Head of caudate nucleus (tissue), 42 donors: ENCODE data around the gene NDST1.

Experiments
- DNase-seq, 42 donors: peaks; one replicate each; pipeline versions ENCODE4 v3.0.0 to v3.0.0-alpha.2; 2020 to 2021; ENCODE audit warnings: mixed read lengths in 7 of 42
- intact Hi-C: fragments of 100-400 bp; cut with DNase I; formaldehyde crosslinking; loops from one replicate; pipeline ENCODE4 v1.15.0; 2022

Gene NDST1

DNA sequence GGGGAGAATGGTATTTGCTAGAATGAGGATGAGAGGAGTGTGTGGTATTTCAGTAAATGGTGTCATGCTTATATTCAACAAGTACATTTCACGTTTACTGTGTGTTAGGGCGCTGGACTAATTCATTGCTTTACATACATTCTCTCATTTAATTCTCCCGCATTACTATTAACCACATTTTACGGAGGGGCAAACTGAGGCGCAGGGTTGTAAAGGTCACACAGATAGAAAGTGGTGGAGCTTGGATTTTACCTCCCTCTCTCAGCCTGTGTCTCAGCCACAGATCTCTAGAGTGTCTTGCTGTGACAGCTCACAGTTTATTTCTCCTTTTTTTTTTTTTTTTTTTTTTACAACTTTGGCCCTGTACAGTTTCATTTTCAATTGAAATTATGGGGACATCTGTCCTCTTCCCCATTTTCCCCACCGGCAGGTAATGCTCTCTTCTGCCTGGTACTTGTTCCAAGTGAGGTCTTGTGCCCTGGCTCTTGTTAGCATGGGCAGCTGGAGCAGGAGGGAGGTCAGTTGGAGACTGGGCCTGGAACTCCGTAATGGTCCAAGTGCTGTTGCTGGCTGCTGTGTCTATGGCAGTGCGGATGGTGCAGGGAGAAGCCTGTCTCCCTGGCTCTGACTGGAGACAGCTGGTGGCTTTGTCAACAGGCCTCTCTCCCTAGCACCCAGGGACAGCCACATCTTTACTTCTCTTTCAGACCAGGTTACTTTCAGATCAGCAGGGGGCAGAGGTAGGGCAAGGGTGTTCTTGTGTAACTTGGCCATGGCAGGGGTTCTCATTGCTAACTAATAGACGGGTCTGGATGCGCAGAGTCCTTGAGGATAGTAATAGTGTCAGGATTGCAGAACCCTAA is 20.5 kb upstream of the NDST1 start:
- DNase-seq = peak in 36 of 42 donors; percentile 16 to 81 (median 65)
- intact Hi-C loops = loop anchor here (5.0 kb wide), 2 partner anchors 35 kb away; no protein-coding TSS in a partner anchor

DNA sequence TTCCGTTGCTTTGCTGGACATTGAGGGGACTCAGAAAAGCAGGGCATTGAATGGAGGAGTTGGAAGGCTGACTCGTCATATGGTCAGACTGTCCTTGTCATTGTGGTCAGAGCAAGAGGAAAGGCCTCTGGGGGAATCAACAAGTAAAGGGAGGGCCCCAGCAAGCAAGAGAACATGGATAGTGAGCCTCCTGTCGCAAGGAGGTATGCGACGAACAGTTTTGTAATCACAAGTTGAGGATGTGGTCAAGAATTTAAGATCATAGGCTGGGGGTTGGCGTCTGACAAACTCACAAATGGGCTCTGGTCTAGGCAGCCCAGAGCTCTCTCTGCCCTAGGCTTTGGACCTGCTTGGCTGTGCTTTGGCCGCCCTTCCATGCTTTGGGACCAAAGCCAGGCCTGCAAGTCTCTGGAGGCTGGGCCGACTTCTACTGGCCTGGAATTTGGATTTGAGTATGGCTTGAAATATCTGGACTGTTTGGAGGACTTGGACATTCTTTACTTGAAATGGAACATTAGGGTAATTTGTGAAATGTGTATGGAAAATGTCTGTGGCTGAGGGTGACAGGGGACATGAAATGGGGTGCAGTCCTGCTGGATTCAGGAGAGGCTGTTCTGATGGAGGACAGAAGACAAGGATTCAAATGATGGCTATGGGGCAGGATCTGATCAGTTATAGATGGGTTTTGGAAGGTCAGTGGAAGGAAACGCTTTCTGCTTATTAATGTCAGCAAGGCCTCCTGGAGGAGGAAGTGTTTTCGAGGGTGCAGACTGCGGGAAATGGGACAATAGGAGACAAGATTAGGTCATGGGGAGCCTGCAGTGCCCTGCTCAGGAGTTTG is 19.2 kb upstream of the NDST1 start:
- intact Hi-C loops = loop anchor here (5.0 kb wide), 2 partner anchors 34 to 36 kb away; no protein-coding TSS in a partner anchor
- DNase-seq = peak in 32 of 42 donors; percentile 39 to 85 (median 64)

DNA sequence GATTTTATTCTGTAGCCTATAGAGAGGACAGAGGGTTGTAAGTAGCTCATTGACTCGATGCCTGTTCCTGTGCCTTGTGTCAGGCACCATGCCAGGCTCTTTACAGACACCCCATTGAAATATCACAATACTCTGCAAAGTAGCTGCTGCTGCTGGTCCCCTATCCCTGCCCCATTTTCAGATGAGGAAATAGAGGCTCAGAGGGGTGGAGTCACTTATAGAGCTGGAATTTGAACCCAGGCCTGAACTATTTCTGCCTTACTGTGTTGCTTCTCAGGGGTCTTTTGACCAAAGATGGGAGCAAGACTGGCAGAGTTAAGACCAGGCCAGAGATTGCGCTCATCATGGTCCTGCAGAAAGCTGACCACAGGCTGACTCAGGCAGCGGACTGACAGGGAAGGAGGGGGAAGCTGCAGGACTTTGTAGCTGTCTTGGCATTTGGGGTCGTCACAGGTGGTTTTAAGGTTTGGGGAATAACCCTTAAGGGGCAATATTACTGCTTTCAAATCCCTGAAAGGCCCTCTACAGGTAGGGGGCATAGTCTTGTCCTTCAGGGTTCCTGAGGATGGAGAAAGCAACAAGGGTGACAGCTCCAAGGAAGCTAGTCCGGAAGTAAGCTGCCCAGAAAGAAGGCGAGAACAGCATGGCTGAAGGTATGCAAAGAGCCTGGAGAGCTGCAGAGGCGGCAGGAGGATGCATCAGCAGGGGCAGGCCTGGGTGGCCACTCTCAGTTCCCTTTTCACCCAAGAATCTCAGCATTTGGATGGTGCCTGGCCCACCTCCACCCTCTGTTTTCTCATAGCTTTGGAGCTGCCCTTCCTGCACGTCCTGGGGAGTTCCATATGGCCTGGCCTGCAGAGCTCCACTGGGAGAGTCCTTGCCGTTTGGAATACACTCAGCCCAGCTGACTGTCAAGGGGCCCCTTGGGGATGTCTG is 18.3 kb upstream of the NDST1 start:
- intact Hi-C loops = loop anchor here (5.0 kb wide), 2 partner anchors 33 to 37 kb away; no protein-coding TSS in a partner anchor
- peak in 33 of 42 donors; percentile 32 to 87 (median 66) for DNase-seq

DNA sequence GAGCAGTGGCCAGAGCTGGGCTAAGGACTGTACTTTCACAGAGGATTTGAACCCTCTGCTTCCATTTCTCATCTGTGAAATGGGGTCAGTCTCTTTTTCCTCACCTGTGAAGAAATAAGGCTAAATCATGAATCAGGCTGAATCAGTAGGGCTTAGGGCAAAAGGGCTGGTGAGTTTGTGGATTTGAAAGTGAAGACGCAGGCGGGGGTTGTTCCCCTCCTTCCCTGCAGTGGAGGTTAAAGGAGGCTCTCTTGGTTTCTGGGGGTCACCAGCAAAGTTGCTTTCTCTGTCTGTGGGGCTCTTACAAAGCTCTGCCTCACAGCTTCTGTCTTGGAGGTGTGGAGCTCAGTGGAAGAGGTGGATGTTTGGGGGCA is 17.6 kb upstream of the NDST1 start:
- DNase-seq = no peak
- intact Hi-C loops = no loop called here

DNA sequence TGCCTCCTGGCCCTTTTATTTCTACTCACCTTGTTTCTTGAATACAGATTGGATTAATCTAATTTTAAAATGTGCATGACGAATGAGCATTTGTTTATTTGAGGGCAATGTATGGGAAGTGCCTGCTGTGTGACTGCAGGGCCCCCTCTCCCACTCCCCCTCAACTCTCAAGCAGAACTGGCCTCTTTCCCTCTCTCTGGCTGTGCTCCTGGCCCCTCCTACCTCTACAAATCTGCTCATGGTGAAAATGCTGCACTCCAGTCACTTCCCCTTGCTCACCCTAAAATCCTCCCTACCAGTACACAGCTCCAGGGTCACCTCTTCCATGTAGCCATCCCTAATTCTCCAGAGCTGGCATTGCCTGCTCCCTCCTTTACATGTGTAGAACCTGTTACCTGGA is 17.2 kb upstream of the NDST1 start:
- intact Hi-C loops = no loop called here
- DNase-seq = peak in 1 of 42 donors; percentile 19

DNA sequence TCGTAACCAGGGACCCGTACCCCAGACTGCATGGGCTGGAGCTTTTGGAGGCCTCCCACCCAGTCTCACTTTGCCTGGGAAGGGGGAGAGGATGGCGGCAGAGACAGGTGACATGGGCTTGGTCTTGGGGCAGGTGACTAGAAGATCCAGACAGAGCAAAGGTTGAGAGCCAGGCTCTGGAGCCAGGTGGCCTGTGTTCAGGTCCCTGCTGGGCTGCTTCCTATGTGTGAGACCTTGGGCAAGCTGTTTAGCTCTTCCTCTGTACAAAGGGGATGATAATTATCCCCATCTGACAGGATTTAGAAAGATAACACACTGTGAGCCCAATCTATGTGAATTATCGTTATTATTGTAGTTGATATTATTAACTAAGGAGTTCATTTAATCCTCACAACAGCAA is 16.1 kb upstream of the NDST1 start:
- intact Hi-C loops = no loop called here
- DNase-seq = no peak

DNA sequence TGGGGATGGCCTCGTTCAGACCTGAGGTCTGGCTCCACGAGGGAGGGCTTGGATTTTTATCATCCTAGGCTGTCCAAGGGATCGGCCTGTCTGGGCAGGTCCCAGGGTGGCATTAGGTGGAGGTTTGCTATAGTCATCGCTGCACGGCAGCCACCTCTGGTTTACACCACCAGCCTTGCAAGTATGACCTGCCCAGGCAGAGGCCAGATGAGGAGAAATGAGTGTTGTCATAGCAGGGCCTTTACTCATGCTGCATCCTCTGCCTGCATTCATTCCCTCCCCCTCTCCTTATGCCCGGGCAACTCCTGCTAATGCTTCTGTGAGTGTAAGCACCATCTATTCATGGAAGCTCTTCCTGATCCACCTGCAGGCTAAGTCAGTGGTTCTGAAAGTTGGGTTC is 15.3 kb upstream of the NDST1 start:
- intact Hi-C loops = no loop called here
- DNase-seq = peak in 1 of 42 donors; percentile 25

DNA sequence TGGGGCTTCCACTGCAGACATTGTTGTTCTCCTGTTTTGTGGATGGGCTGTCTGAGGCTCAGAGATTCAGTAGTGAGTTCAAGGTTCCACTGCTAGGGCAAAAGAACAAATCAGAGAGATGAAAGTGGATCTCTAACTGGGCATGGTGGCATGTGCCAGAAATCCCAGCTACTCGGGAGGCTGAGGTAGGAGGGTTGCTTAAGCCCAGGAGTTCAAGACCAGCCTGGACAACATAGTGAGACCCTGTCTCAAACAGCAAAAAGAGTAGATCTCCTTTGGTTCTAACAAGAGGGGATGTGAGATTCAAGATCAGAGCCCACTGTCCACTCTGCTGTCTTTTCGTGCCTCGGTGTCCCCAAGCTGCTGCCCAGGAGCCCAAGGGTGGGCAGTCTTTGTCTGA is 11.8 kb upstream of the NDST1 start:
- intact Hi-C loops = no loop called here
- DNase-seq = no peak

DNA sequence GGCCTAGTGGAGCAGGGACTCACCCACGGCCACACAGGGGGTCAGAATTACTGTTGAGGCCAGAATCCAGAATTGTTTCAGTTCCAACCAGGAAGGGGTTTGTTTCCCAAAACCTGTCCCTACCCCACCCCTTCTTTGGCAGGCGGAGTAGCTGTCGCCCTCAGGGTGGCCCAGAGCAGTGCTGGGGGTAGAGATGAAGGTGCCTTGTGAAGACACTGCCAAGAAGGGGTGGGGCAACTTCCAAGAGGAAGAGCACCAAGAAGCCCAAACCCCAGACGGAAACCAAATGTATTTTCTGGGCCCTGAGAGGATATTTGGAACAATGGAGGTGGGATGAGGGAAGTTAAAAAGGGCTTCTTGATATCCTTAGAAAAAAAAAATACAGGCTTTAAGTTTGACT is 11.4 kb upstream of the NDST1 start:
- intact Hi-C loops = no loop called here
- no peak for DNase-seq

DNA sequence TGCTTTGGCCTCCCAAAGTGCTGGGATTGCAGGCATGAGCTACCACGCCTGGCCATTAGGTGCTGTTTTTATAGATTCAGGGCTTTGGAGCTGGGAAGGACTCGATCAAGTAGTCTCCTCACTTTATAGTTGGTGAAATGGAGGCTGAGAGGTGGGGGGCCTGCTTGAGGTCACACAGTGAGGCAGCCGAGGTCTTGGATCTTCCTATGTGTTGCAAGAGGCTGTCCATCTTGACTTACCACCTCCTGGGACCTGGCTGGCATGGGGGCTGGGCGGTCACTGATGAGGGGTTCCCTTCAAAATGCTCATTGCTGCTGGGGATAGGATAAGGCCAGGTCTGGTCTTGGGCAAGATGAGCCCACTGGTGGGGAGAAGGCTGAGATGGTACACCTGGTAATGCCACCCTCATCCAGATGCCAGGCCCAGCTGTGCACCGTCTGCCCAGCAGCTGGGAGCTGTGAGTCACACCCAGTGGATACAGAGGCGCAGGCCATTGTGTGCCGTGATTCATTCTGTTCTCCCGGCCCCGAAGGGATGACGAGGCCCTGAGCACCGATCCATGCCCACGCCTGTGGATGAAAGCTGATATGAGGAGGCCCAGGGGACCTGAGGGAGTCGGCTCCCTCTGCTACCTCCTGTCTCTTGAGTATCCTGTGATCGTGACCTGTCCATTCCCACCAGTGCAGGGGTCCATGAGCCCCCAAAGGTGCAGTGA is 10.5 kb upstream of the NDST1 start:
- DNase-seq = peak in 40 of 42 donors; percentile 50 to 91 (median 74)
- intact Hi-C loops = no loop called here

DNA sequence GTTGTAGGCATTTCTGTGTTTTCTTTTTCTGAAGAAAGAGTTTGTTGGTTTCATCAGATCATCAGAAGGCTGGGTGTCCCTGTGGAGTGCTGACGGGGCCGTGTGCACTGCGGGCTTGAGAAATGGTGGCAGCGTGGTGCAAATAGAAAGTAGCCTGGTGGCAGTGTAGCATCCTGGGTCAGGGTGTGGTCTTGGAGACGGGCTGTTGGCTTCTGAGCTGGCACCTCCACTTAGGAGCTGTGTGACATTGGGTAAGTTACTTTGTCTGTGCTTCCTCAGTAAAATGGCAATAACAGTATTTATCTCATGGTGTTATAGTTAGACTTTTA is 10.0 kb upstream of the NDST1 start:
- no peak for DNase-seq
- intact Hi-C loops = no loop called here

DNA sequence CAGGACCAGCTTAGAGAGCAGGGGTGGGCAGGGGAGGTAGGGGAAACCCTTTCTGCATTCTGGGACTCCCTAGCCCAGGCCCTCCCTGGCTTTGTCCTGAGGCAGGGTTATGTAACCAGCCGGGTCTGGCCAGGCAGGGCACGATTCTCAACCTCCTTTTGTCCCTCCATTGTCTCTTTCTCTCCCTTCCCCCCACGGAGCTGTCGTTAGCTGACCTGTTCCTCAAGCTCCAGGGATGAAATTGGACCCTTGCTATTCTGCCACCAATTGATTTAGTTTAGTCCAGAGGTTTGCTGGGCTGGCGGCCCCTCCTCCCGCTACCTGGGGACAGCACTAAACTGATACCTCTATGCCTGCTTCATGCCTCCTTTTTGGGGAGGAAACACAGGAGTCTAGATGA is 9.4 kb upstream of the NDST1 start:
- peak in 16 of 42 donors; percentile 32 to 81 (median 62) for DNase-seq
- intact Hi-C loops = no loop called here

DNA sequence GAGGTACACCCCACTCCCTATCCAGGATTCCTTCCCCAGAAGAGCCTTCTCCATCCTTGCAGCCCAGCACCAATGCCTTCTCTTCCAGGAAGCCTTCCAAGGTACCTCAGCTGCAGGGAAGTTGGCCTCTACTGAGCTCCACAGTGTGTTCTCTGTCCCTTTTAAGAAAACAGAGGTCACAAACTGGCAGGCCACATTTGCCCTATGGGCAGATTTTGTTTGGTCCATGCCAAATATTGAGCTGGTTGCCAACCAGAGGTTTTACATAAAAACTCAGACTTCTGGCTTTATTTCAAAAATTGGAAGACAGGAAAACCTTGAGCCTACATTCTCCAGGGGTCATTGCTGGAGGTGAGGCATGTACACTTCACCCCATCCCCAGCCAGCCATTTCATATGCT is 9.0 kb upstream of the NDST1 start:
- intact Hi-C loops = no loop called here
- DNase-seq = no peak

DNA sequence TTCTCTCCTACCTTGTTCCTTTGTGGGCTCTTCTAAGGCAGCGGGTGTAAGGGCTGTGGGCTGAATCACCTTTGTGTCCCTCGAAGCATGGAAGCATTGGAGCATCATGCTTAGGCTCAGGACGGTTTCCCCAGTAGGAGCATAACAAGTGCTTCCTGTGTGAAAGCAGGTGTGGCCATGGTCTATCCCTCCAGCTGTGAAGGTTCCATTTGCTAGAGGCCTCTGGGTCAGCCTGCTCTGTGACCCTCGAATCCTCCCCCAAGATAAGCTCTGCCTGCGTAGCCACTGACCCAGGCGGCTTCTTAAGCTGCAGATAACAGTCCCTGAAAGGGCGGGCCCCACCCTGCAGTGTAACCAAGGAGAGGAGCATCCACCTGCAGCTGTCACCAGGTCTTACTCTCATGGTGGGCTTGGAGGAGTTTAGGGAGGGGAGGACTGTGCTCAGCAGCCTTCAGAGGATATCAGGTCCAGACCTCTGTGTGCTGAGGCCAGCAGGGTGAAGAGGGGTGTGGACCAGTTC is 8.4 kb upstream of the NDST1 start:
- intact Hi-C loops = no loop called here
- DNase-seq = no peak

DNA sequence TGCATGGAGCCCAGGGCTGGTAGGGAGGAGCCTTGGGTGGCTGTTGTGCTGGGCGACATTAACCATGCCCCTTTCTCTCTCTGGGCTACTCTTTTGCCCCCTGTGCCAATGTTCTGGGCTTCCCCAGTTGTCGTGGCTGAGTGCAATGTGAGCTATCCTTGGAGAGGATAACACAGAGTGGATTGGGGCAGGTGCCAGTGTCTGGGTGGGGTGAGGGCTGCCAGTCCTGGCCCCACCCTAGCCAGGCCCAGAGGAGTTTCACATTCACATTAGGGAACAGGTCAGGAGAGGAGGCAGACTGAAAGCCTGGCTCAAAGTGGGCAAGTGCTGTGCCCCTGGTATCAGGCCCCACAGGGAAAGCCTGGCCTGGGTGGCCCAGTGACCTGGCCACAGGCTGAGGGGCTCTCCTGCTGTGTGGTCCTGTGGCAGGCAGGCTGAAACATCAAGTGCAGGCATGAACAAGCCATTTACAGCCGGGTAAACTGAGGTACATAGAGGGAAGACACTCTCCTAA is 7.5 kb upstream of the NDST1 start:
- intact Hi-C loops = no loop called here
- peak in 1 of 42 donors; percentile 23 for DNase-seq

DNA sequence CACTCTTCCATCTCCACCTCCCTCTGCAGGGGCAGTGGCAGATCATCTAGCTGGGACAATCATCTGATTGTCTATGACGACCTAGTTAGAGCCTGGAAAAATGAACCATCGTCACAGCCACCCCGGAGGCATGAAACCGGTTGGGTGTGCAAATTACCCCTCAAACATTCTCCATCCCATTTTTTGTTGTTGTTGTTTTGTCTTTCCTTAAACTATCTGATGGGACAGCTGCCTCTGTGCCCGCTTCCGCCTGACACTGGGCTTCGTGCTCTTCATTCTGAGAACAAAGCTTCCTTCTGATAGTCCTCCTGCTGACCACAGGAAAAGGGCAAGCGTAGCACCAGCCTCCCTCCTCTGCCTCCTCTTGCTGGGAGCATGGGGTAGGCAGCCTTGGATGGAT is 7.0 kb upstream of the NDST1 start:
- DNase-seq = peak in 36 of 42 donors; percentile 28 to 84 (median 64)
- intact Hi-C loops = no loop called here

DNA sequence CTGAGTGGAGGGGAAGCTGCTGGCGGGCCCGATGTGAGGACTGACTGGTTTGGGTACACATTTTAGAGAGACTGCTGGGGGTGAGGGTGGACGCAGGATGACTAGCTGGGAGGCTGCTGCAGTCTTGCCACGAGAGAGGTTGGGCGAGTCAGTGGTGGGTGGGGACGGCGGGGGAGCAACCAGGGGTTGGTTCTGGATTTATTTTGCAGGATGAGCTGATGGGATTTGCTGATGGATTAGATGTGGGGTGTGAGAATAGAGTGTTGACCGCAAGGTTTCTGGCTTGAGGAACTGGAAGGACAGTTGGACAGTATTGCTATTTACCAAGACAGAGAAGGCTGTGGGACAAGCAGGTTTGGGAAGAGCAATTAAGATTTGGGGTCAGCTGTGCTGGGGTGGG is 5.8 kb upstream of the NDST1 start:
- peak in 21 of 42 donors; percentile 32 to 78 (median 54) for DNase-seq
- intact Hi-C loops = no loop called here

DNA sequence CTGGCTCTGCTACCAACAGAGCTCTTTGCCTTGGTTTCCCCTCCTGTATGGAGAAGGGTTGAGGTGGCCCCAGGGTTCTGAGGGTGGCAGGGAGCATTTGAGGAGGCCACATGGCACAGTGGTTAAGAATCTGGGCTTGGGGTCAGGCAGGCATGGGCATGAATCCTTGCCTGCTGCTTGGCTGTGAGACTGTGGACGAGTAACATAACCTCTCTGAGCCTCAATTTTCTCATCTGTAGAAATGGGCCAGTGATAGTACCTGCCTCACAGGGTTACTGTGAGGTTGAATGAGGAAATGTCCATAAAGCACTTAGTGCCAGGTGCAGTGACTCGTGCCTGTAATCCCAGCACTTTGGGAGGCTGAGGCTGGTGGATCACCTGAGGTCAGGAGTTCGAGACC is 5.1 kb upstream of the NDST1 start:
- intact Hi-C loops = no loop called here
- no peak for DNase-seq
